K562 (cell line): ENCODE measurements around the gene ADGRB3. TPM values are rescaled to one million over a fixed set of nuclear protein-coding genes. Genes with fewer than 3 reads are reported as not detected.

ENCODE experiments used
- ATAC-seq: fragments of 200-7000 bp; cut with Tn5 transposase; 3 replicates; pipeline ENCODE4 v1.9.1; 2020; ENCODE audit warnings: moderate library complexity
- BruUV-seq: library from RNA; stranded (reverse); fragments of 400-500 nt; replicated peaks from 2 replicates; lab custom pipeline; 2021; lab: Mats Ljungman, UMichigan
- CTCF ChIA-PET: fragments of 300-600 bp; formaldehyde crosslinking; extraction: SDS; loops from one replicate; lab custom pipeline; 2021; ENCODE audit warnings: low intra/inter-chr PET ratio; lab: Yijun Ruan, JAX
- POLR2A ChIA-PET: fragments of 300-600, 350-650 bp; sonication (Branson Sonifier 250); formaldehyde crosslinking; extraction: SDS; loops from one replicate; lab custom pipeline; 2021; ENCODE audit warnings: antibody characterized with exemption, inconsistent platforms; lab: Yijun Ruan, JAX
- DNase-seq, 4 experiments: peaks; one replicate each; pipeline versions ENCODE4 v3.0.0 to v3.0.0-alpha.2; 2011 to 2018; ENCODE audit warnings: low spot score in 3 of 4, mixed read lengths in 3 of 4; ENCODE audit errors: extremely low read depth in 1 of 4
- FAIRE-seq: peaks from 2 replicates; lab custom pipeline; 2011; peaks lifted over from hg19 to GRCh38; lab: Jason Lieb, UNC
- H2AFZ ChIP-seq: 2 replicates; pipeline ENCODE4 v1.6.0; 2011; ENCODE audit warnings: low read depth, low read length, control low read depth, inconsistent platforms
- H3K27ac ChIP-seq: fragments of 200-600 bp; 3 replicates; pipeline ENCODE4 v1.8.0; 2011; ENCODE audit warnings: low read depth, mild to moderate bottlenecking, control low read depth, inconsistent platforms, low read length, moderate library complexity, mixed read lengths; ENCODE audit errors: extremely low read depth
- H3K27me3 ChIP-seq, 2 experiments: fragments of 300-600 bp in 1 of 2; 2 replicates in 1 of 2; 3 replicates in 1 of 2; pipeline versions ENCODE4 v1.6.0 to v1.8.0; 2011; ENCODE audit warnings: inconsistent platforms in 2 of 2, low read length in 2 of 2, mild to moderate bottlenecking in 1 of 2, mixed read lengths in 1 of 2, moderate library complexity in 1 of 2; ENCODE audit not compliant: control insufficient read depth in 2 of 2, insufficient read depth in 2 of 2
- H3K36me3 ChIP-seq: fragments of 300-600 bp; 3 replicates; pipeline ENCODE4 v1.8.0; 2011; ENCODE audit warnings: mild to moderate bottlenecking, low read length, inconsistent platforms; ENCODE audit not compliant: control insufficient read depth, insufficient read depth
- H3K4me1 ChIP-seq, 2 experiments: fragments of 200-600 bp in 1 of 2; replicated peaks in 1 of 2; 2 replicates in 1 of 2; 3 replicates in 1 of 2; pipeline versions ENCODE4 v1.5.1 to v1.8.0; 2011; ENCODE audit warnings: inconsistent platforms in 2 of 2, low read length in 2 of 2, mild to moderate bottlenecking in 1 of 2, mixed read lengths in 1 of 2, moderate library complexity in 1 of 2; ENCODE audit not compliant: control insufficient read depth in 2 of 2, insufficient read depth in 2 of 2
- H3K4me2 ChIP-seq: 2 replicates; pipeline ENCODE4 v1.6.1; 2011; ENCODE audit warnings: low read length, control low read depth, inconsistent platforms, mixed read lengths; ENCODE audit not compliant: insufficient read depth
- H3K4me3 ChIP-seq: fragments of 200-600 bp; sonication (generic), shearing (Covaris generic); 2 replicates; pipeline ENCODE4 v1.5.1; 2016; ENCODE audit warnings: control low read depth, inconsistent platforms
- H3K79me2 ChIP-seq: fragments of 200-600 bp; 3 replicates; pipeline ENCODE4 v1.8.0; 2011; ENCODE audit warnings: low read length, inconsistent platforms; ENCODE audit not compliant: control insufficient read depth, insufficient read depth
- H3K9ac ChIP-seq, 2 experiments: 2 replicates each; pipeline versions ENCODE4 v1.6.0 to v1.6.1; 2011; ENCODE audit warnings: low read depth in 2 of 2, low read length in 2 of 2, control low read depth in 1 of 2, inconsistent platforms in 1 of 2, mild to moderate bottlenecking in 1 of 2, mixed read lengths in 1 of 2; ENCODE audit not compliant: insufficient read depth in 1 of 2
- H3K9me1 ChIP-seq: one replicate; pipeline ENCODE4 v1.6.0; 2011; ENCODE audit warnings: inconsistent platforms, mild to moderate bottlenecking, low read length, moderate library complexity; ENCODE audit not compliant: control insufficient read depth, insufficient read depth
- H3K9me3 ChIP-seq: replicated peaks from 2 replicates; pipeline ENCODE4 v1.5.1; 2011; ENCODE audit warnings: low read depth, low read length, inconsistent platforms; ENCODE audit not compliant: control insufficient read depth, insufficient read depth
- H4K20me1 ChIP-seq: replicated peaks from 2 replicates; pipeline ENCODE4 v1.6.1; 2011; ENCODE audit warnings: low read length, inconsistent platforms, mixed read lengths; ENCODE audit not compliant: control insufficient read depth, insufficient read depth
- CBFA2T2 ChIP-seq: fragments of 450-650 bp; conservative IDR thresholded peaks from 2 replicates; pipeline ENCODE4 v1.6.1; 2017; ENCODE audit warnings: mild to moderate bottlenecking
- CBX8 ChIP-seq: fragments of 200-600 bp; sonication (generic); IDR thresholded peaks from 2 replicates; pipeline ENCODE4 v1.6.1; 2012; ENCODE audit warnings: borderline replicate concordance, mixed run types, low read depth, mild to moderate bottlenecking, moderate library complexity, mixed read lengths, low read length, control low read depth, inconsistent platforms; ENCODE audit not compliant: poor library complexity, severe bottlenecking; ENCODE audit errors: extremely low read depth
- KAT7 ChIP-seq: sonication (generic); formaldehyde crosslinking; IDR thresholded peaks from 2 replicates; pipeline ENCODE4 v1.8.0; 2022; ENCODE audit warnings: missing genetic modification reagents, mild to moderate bottlenecking, borderline replicate concordance
- MEF2A ChIP-seq: IDR thresholded peaks from 2 replicates; pipeline ENCODE4 v1.6.1; 2011; ENCODE audit warnings: low read depth, mild to moderate bottlenecking, low read length, moderate library complexity; ENCODE audit not compliant: control insufficient read depth
- NKRF ChIP-seq: fragments of 450-650 bp; IDR thresholded peaks from 2 replicates; pipeline ENCODE4 v1.6.1; 2016; ENCODE audit warnings: borderline replicate concordance
- NRF1 ChIP-seq, 2 experiments: fragments of 450-650 bp; IDR thresholded peaks in 1 of 2; conservative IDR thresholded peaks in 1 of 2; 2 replicates each; pipeline ENCODE4 v1.6.1; 2014; ENCODE audit warnings: mild to moderate bottlenecking in 2 of 2
- PRMT5 ChIP-seq: sonication (generic); formaldehyde crosslinking; IDR thresholded peaks from 2 replicates; pipeline ENCODE4 v1.5.0; 2020; ENCODE audit warnings: missing genetic modification reagents
- RCOR1 ChIP-seq, 2 experiments: IDR thresholded peaks; 2 replicates each; pipeline ENCODE4 v1.6.1; 2012; ENCODE audit warnings: low read depth in 2 of 2, low read length in 2 of 2, borderline replicate concordance in 1 of 2, improper control_type of control experiment in 1 of 2
- ZNF121 ChIP-seq: sonication (generic); formaldehyde crosslinking; conservative IDR thresholded peaks from 2 replicates; pipeline ENCODE4 v1.8.0; 2022; ENCODE audit warnings: missing genetic modification reagents
- ZNF165 ChIP-seq: fragments of 250-450 bp; sonication (Bioruptor Pico); IDR thresholded peaks from 2 replicates; pipeline ENCODE4 v1.4.0; 2020; ENCODE audit warnings: borderline replicate concordance
- WGBS: fragments of 100-300 bp; shearing (Covaris generic); methylation state at CpG from one replicate; pipeline ENCODE4 v1.1.6; 2016; ENCODE audit warnings: low coverage, mixed read lengths; ENCODE audit not compliant: insufficient coverage; ENCODE audit errors: missing lambda C conversion rate; 5-methylcytosine and 5-hydroxymethylcytosine counted together
- in situ Hi-C: fragments of 300-500 bp; cut with MboI; formaldehyde crosslinking; loops from 4 replicates; pipeline ENCODE4 v1.15.0; 2018; ENCODE audit warnings: inconsistent platforms, mixed read lengths
- intact Hi-C: fragments of 100-400 bp; cut with micrococcal nuclease; formaldehyde crosslinking; loops from 2 replicates; pipeline ENCODE4 v1.14.2; 2022
- polyA plus RNA-seq, 8 experiments: library from polyadenylated mRNA; depleted of rRNA in 4 of 8; stranded (reverse) in 5 of 8; unstranded in 3 of 8; fragments of >200 nt; fragmentation: Nextera tagmentation in 2 of 8; fragmentation: Illumina TruSeq in 1 of 8; extraction: Ambion mirVana in 2 of 8; extraction: Trizol in 1 of 8; gene quantifications; 2 replicates each; pipeline versions ENCODE4 v1.2.1 to v1.2.3, GENCODE V29; 2011 to 2014; ENCODE audit warnings: inconsistent platforms in 1 of 8, missing spikeins in 1 of 8
- total RNA-seq, 7 experiments: library from RNA; depleted of rRNA in 6 of 7; stranded (reverse); fragments of >200 nt in 6 of 7; fragmentation: Illumina TruSeq in 2 of 7; extraction: Trizol in 2 of 7; gene quantifications; 2 replicates each; pipeline versions ENCODE4 v1.2.1 to v1.2.3, GENCODE V29; 2011 to 2021; ENCODE audit warnings: low replicate concordance in 1 of 7
- TF ChIP-seq, protein P1 (sequence below): fragments of 250-450 bp; sonication (Bioruptor Pico); IDR thresholded peaks from 2 replicates; pipeline ENCODE4 v1.4.0; 2020; ENCODE audit warnings: mild to moderate bottlenecking

ADGRB3 gene
- total and polyA plus RNA-seq, 9 of the 15 experiments (the other 6 are each of a cell fraction or from before 2014, with no cell fraction given), result 0.90 to 7.8 (median 2.4) TPM

DNA sequence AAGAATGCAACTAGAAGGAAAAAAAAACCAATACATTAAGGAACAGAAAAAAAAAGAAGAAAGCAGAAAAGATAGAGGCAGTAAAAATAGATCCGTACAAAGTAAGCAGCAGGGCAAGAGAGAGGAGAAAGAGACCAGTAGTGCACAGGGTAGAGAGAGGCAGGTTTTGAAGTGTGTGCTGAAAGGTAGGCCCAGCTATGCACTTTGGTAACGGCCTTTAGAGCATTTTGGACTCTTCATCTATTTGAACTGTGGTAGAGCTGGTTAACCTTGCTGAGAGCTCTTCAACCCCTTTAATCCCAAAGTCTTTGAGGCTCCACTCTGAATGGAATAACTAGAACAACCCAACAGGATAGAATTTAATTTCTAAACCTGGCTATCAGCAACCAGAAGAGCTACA, 45.2 kb downstream of the ADGRB3 start:
- H3K9me3 ChIP-seq, result no peaks in the 10 kb centered on the region
- no TSS peak for BruUV-seq
- H3K4me2 ChIP-seq, result no peak overlapping the region
- H3K4me3 ChIP-seq, result no peak overlapping the region
- ATAC-seq (peak; percentile 51), FAIRE-seq (no peak), DNase-seq (no peak)
- TF ChIP-seq ZNF121 (CRISPR knock-in tag), result no peak
- TF ChIP-seq CBFA2T2, result no peak
- TF ChIP-seq ZNF165, result no peak
- TF ChIP-seq MEF2A, result no peak
- TF ChIP-seq PRMT5 (CRISPR knock-in tag), result no peak
- TF ChIP-seq NKRF, result no peak
- TF ChIP-seq NRF1 (conservative IDR thresholded peaks at IDR 0.05 in 1 of 2, IDR thresholded peaks at IDR 0.05 in 1 of 2), result no peak
- no peak for TF ChIP-seq CBX8
- TF ChIP-seq, protein P1, sequence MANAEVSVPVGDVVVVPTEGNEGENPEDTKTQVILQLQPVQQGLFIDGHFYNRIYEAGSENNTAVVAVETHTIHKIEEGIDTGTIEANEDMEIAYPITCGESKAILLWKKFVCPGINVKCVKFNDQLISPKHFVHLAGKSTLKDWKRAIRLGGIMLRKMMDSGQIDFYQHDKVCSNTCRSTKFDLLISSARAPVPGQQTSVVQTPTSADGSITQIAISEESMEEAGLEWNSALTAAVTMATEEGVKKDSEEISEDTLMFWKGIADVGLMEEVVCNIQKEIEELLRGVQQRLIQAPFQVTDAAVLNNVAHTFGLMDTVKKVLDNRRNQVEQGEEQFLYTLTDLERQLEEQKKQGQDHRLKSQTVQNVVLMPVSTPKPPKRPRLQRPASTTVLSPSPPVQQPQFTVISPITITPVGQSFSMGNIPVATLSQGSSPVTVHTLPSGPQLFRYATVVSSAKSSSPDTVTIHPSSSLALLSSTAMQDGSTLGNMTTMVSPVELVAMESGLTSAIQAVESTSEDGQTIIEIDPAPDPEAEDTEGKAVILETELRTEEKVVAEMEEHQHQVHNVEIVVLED (CRISPR knock-in tag), result no peak
- no peak for TF ChIP-seq KAT7 (CRISPR knock-in tag)
- no peak for TF ChIP-seq RCOR1 (IDR thresholded peaks at IDR 0.05; ENCODE audit: borderline replicate concordance in 1 of 2, low read depth in 2 of 2, low read length in 2 of 2)
- 0 out of 3 replicates have a peak, but pooled peaks cover 3% of the 10 kb centered on the region for H3K36me3 ChIP-seq
- H3K9me1 ChIP-seq, result no peaks in the 10 kb centered on the region
- H3K27me3 ChIP-seq, result no peaks in the 10 kb centered on the region
- H2AFZ ChIP-seq, result no peak overlapping the region
- CTCF ChIA-PET, result no interaction called here
- 59% methylated on average over 2 of the region's 2 CpGs for WGBS
- in situ Hi-C loops (no loop called here), intact Hi-C loops (no loop called here)
- H3K4me1 ChIP-seq, result peaks cover 0 to 6% of the 10 kb centered on the region in 2 experiments; a peak in 1 of 5 replicates
- peaks cover 5% of the 10 kb centered on the region; the same call in 1 of the 3 replicates for H3K79me2 ChIP-seq
- H4K20me1 ChIP-seq, result no peaks in the 10 kb centered on the region
- no peak overlapping the region for H3K9ac ChIP-seq
- POLR2A ChIA-PET, result interaction anchor here (1.2 kb wide), 1 partner anchor 11 kb away, joined by 6 read pairs; no protein-coding TSS in a partner anchor
- no peak overlapping the region for H3K27ac ChIP-seq
